Panc1 (cell line): ENCODE measurements around the gene ERI2.

Source experiments
- POLR2AphosphoS5 ChIP-seq: IDR thresholded peaks from 2 replicates; pipeline ENCODE4 v1.6.1; 2012; ENCODE audit warnings: mild to moderate bottlenecking, low read depth, low read length, moderate library complexity
- REST ChIP-seq, 2 experiments: IDR thresholded peaks; 2 replicates each; pipeline ENCODE4 v1.6.1; 2011 to 2012; ENCODE audit warnings: low read depth in 2 of 2, control low read depth in 1 of 2, low read length in 1 of 2, mild to moderate bottlenecking in 1 of 2, moderate library complexity in 1 of 2; ENCODE audit not compliant: insufficient read depth in 1 of 2
- SIN3A ChIP-seq: IDR thresholded peaks from 2 replicates; pipeline ENCODE4 v1.6.1; 2012; ENCODE audit warnings: low read depth, mild to moderate bottlenecking, low read length, moderate library complexity, borderline replicate concordance; ENCODE audit not compliant: insufficient read depth
- TCF7L2 ChIP-seq: IDR thresholded peaks from 2 replicates; pipeline ENCODE4 v1.6.1; 2011; ENCODE audit warnings: mild to moderate bottlenecking, low read depth, low read length, inconsistent platforms
- TF ChIP-seq, protein P1 (sequence below): fragments of 450-650 bp; IDR thresholded peaks from 2 replicates; pipeline ENCODE4 v1.5.1; 2017; ENCODE audit warnings: mild to moderate bottlenecking

DNA sequence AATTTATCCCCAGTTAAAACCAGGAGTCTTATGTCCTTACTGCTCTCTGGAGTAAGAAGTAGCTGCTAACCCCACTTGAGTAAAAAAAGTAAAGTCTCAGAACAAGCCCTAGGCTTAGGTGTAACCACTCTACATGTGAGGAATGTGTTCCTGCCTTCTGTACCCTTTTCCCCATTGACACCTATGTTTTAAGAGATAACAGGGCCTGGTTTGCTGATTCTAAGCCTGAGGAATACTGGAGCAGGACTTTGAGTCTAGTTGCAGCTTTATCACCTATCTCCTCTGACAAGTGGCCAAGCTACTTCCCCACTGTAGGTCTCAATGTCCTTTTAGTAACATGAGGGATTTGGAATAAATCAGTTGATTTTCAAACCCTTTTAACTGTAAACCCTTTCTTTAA, 40.3 kb upstream of the ERI2 start:
- TF ChIP-seq, protein P1, sequence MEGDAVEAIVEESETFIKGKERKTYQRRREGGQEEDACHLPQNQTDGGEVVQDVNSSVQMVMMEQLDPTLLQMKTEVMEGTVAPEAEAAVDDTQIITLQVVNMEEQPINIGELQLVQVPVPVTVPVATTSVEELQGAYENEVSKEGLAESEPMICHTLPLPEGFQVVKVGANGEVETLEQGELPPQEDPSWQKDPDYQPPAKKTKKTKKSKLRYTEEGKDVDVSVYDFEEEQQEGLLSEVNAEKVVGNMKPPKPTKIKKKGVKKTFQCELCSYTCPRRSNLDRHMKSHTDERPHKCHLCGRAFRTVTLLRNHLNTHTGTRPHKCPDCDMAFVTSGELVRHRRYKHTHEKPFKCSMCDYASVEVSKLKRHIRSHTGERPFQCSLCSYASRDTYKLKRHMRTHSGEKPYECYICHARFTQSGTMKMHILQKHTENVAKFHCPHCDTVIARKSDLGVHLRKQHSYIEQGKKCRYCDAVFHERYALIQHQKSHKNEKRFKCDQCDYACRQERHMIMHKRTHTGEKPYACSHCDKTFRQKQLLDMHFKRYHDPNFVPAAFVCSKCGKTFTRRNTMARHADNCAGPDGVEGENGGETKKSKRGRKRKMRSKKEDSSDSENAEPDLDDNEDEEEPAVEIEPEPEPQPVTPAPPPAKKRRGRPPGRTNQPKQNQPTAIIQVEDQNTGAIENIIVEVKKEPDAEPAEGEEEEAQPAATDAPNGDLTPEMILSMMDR, result no peak
- no peak for TF ChIP-seq REST (IDR thresholded peaks at IDR 0.05; ENCODE audit: insufficient read depth in 1 of 2, low read depth in 2 of 2, low read length in 1 of 2)
- TF ChIP-seq POLR2AphosphoS5, result no peak
- TF ChIP-seq TCF7L2, result no peak
- no peak for TF ChIP-seq SIN3A
